Measurements from ENCODE around the gene TMEM270. TPM values are rescaled to one million over a fixed set of nuclear protein-coding genes. Genes with fewer than 3 reads are reported as not detected.

Gene TMEM270
- total and polyA plus RNA-seq, 5 donors from 2014 or later = 0.34 TPM; not detected in 4

DNA sequence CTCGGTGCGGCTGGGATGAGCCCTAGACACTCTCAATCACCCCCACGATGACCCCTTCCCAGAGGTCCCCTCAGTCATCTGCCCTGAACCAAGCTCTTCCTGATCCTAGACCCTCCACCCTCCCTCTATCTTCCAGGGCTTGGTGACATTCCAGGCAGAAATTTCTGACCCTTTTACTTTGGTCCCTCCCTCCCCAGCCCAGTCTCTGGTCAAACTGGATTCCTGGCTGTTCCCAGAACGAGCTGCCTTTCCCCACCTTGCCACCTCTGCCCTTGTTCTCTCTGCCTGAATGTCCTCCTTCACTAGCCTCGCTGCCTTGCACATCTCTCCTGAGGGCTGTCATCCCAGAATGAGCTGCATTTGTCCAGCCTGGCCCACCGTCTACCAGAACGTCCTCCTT lies 31.5 kb upstream of the TMEM270 start:
- H3K4me3 Mint-ChIP-seq = peak overlapping the region in 1 of 4 donors; percentile 41
- DNase-seq (no peak), ATAC-seq (ENCODE audit: low read depth in 2 of 2) (no peak)
- Histone ChIP-seq H3K4me1 (ENCODE audit: control insufficient read depth, insufficient read depth, low read length, poor library complexity, severe bottlenecking) (peaks cover 26% of the 10 kb centered on the region), H3K4me3 (ENCODE audit: low read depth, low read length) (no peak overlapping the region), H3K9me3 (ENCODE audit: control insufficient read depth in 2 of 2, low read length in 2 of 2) (no peaks in the 10 kb centered on the region), H3K27me3 (ENCODE audit: control insufficient read depth, insufficient read depth, low read length) (no peaks in the 10 kb centered on the region), H3K36me3 (ENCODE audit: control insufficient read depth, insufficient read depth, low read length) (no peaks in the 10 kb centered on the region), H3K27ac (ENCODE audit: insufficient read depth, low read length, poor library complexity, severe bottlenecking) (no peak overlapping the region)
- H3K27me3 Mint-ChIP-seq = peaks cover 5% of the 10 kb centered on the region
- H3K27ac Mint-ChIP-seq = peak overlapping the region; percentile 15 to 89 (median 35)
- H3K36me3 Mint-ChIP-seq = no peaks in the 10 kb centered on the region
- peaks cover 0 to 2% (median 0%) of the 10 kb centered on the region in 7 donors for H3K9me3 Mint-ChIP-seq
- peaks cover 14 to 40% (median 29%) of the 10 kb centered on the region in 4 donors for H3K4me1 Mint-ChIP-seq

DNA sequence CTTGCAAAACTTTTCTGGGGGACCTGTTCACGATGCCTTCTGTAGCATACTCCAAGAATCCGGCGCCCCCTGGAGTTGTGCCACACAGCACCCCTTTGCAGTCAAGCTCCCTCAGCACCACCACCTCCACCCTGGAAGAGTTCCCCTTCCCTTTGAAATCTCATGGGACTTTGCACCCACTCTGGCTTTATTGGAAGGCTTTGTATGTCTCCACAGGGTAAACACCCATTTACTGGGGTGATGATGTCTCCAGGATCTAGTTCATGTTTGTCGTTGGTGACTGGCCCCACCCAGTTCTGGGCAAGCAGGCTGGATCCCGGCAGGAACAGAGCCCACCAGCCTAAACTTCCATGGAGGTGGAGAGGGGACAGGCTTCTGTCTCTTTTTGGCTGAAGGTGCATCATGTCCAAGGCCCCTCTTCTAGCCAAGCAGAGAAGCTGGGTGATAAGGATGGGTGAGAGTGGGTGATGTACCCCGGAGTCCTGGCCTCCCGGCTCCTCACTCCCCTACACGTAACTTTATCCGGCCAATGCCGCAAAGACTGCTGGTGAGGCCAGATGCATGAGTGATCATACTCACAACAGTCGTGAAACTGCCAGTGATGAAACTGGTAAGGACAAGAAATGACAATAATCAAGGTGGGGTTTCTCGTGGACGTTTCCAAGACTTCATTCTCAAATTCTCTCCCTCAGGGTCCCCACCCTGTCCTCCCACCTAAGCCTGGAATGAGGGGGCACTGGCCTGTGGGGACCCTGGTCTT lies 30.9 kb upstream of the TMEM270 start:
- no peak overlapping the region for H3K27ac ChIP-seq (ENCODE audit: insufficient read depth, low read length, poor library complexity, severe bottlenecking)
- Mint-ChIP-seq H3K9me3 (peaks cover 0 to 2% (median 0%) of the 10 kb centered on the region in 7 donors), H3K4me3 (peak overlapping the region in 2 of 4 donors; percentile 38 to 41), H3K36me3 (no peaks in the 10 kb centered on the region), H3K4me1 (peaks cover 14 to 40% (median 27%) of the 10 kb centered on the region in 4 donors), H3K27me3 (peaks cover 4% of the 10 kb centered on the region), H3K27ac (peak overlapping the region; percentile 15 to 89 (median 35))
- DNase-seq = no peak
- H3K36me3 ChIP-seq (ENCODE audit: control insufficient read depth, insufficient read depth, low read length) = no peaks in the 10 kb centered on the region
- no peak overlapping the region for H3K4me3 ChIP-seq (ENCODE audit: low read depth, low read length)
- no peaks in the 10 kb centered on the region for H3K27me3 ChIP-seq (ENCODE audit: control insufficient read depth, insufficient read depth, low read length)
- no peak for ATAC-seq (ENCODE audit: low read depth in 2 of 2)
- peaks cover 26% of the 10 kb centered on the region for H3K4me1 ChIP-seq (ENCODE audit: control insufficient read depth, insufficient read depth, low read length, poor library complexity, severe bottlenecking)
- H3K9me3 ChIP-seq (ENCODE audit: control insufficient read depth in 2 of 2, low read length in 2 of 2) = no peaks in the 10 kb centered on the region

DNA sequence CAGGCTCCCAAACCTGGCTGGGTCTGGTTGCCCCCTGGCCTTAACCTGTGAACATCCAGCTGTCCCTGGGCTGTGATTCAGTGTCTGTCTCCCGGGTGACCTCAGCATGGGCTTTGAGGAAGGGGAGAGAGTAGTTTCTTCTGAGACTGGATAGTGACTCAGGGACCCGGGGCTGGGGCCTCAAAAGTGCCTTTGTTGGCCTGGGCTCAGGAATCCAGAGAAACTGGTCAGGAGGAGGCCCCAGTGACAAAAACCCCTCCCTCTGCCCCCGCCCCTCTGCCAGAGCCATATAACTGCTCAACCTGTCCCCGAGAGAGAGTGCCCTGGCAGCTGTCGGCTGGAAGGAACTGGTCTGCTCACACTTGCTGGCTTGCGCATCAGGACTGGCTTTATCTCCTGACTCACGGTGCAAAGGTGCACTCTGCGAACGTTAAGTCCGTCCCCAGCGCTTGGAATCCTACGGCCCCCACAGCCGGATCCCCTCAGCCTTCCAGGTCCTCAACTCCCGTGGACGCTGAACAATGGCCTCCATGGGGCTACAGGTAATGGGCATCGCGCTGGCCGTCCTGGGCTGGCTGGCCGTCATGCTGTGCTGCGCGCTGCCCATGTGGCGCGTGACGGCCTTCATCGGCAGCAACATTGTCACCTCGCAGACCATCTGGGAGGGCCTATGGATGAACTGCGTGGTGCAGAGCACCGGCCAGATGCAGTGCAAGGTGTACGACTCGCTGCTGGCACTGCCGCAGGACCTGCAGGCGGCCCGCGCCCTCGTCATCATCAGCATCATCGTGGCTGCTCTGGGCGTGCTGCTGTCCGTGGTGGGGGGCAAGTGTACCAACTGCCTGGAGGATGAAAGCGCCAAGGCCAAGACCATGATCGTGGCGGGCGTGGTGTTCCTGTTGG lies 30.0 kb upstream of the TMEM270 start, which contains the start of gene CLDN4:
Gene CLDN4, plus strand, starts transcription at position 316 of the 903 bp plus-strand sequence. Its CDS starts 206 bp downstream, at position 522.
- peak within 1 kb of the TSS in 2 of 3 donors; percentile 35 to 89 for H3K27ac Mint-ChIP-seq
- DNase-seq (no peak), ATAC-seq (ENCODE audit: low read depth in 2 of 2) (no peak)
- peaks cover 0 to 2% (median 0%) of the 10 kb centered on the region in 7 donors for H3K9me3 Mint-ChIP-seq
- H3K27me3 Mint-ChIP-seq = no peaks in the 10 kb centered on the region
- H3K4me1 Mint-ChIP-seq = peaks cover 14 to 38% (median 27%) of the 10 kb centered on the region in 4 donors
- H3K9me3 ChIP-seq (ENCODE audit: control insufficient read depth in 2 of 2, low read length in 2 of 2) = no peaks in the 10 kb centered on the region
- H3K36me3 Mint-ChIP-seq = no peaks in the 10 kb centered on the region
- peak within 1 kb of the TSS in 2 of 4 donors; percentile 38 to 41 for H3K4me3 Mint-ChIP-seq
- H3K27ac ChIP-seq (ENCODE audit: insufficient read depth, low read length, poor library complexity, severe bottlenecking) = no peak within 1 kb of the TSS
- no peaks in the 10 kb centered on the region for H3K36me3 ChIP-seq (ENCODE audit: control insufficient read depth, insufficient read depth, low read length)
- H3K27me3 ChIP-seq (ENCODE audit: control insufficient read depth, insufficient read depth, low read length) = no peaks in the 10 kb centered on the region
- H3K4me3 ChIP-seq (ENCODE audit: low read depth, low read length) = no peak within 1 kb of the TSS
- peaks cover 26% of the 10 kb centered on the region for H3K4me1 ChIP-seq (ENCODE audit: control insufficient read depth, insufficient read depth, low read length, poor library complexity, severe bottlenecking)

DNA sequence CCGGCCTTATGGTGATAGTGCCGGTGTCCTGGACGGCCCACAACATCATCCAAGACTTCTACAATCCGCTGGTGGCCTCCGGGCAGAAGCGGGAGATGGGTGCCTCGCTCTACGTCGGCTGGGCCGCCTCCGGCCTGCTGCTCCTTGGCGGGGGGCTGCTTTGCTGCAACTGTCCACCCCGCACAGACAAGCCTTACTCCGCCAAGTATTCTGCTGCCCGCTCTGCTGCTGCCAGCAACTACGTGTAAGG lies 29.4 kb upstream of the TMEM270 start:
- Mint-ChIP-seq H3K9me3 (peaks cover 0 to 2% (median 0%) of the 10 kb centered on the region in 7 donors), H3K4me3 (no peak overlapping the region), H3K27ac (peak overlapping the region in 1 of 3 donors; percentile 83), H3K4me1 (peaks cover 14 to 34% (median 25%) of the 10 kb centered on the region in 4 donors), H3K27me3 (no peaks in the 10 kb centered on the region), H3K36me3 (no peaks in the 10 kb centered on the region)
- ATAC-seq (ENCODE audit: low read depth in 2 of 2) (no peak), DNase-seq (no peak)
- Histone ChIP-seq H3K27ac (ENCODE audit: insufficient read depth, low read length, poor library complexity, severe bottlenecking) (no peak overlapping the region), H3K27me3 (ENCODE audit: control insufficient read depth, insufficient read depth, low read length) (no peaks in the 10 kb centered on the region), H3K4me1 (ENCODE audit: control insufficient read depth, insufficient read depth, low read length, poor library complexity, severe bottlenecking) (peaks cover 24% of the 10 kb centered on the region), H3K36me3 (ENCODE audit: control insufficient read depth, insufficient read depth, low read length) (no peaks in the 10 kb centered on the region), H3K9me3 (ENCODE audit: control insufficient read depth in 2 of 2, low read length in 2 of 2) (no peaks in the 10 kb centered on the region), H3K4me3 (ENCODE audit: low read depth, low read length) (no peak overlapping the region)

DNA sequence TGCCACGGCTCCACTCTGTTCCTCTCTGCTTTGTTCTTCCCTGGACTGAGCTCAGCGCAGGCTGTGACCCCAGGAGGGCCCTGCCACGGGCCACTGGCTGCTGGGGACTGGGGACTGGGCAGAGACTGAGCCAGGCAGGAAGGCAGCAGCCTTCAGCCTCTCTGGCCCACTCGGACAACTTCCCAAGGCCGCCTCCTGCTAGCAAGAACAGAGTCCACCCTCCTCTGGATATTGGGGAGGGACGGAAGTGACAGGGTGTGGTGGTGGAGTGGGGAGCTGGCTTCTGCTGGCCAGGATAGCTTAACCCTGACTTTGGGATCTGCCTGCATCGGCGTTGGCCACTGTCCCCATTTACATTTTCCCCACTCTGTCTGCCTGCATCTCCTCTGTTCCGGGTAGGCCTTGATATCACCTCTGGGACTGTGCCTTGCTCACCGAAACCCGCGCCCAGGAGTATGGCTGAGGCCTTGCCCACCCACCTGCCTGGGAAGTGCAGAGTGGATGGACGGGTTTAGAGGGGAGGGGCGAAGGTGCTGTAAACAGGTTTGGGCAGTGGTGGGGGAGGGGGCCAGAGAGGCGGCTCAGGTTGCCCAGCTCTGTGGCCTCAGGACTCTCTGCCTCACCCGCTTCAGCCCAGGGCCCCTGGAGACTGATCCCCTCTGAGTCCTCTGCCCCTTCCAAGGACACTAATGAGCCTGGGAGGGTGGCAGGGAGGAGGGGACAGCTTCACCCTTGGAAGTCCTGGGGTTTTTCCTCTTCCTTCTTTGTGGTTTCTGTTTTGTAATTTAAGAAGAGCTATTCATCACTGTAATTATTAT lies 28.9 kb upstream of the TMEM270 start:
- DNase-seq = no peak
- Mint-ChIP-seq H3K36me3 (no peaks in the 10 kb centered on the region), H3K4me3 (no peak overlapping the region), H3K9me3 (peaks cover 0 to 2% (median 0%) of the 10 kb centered on the region in 7 donors), H3K4me1 (peaks cover 11 to 28% (median 20%) of the 10 kb centered on the region in 4 donors), H3K27me3 (no peaks in the 10 kb centered on the region), H3K27ac (peak overlapping the region in 1 of 3 donors; percentile 83)
- Histone ChIP-seq H3K9me3 (ENCODE audit: control insufficient read depth in 2 of 2, low read length in 2 of 2) (no peaks in the 10 kb centered on the region), H3K36me3 (ENCODE audit: control insufficient read depth, insufficient read depth, low read length) (no peaks in the 10 kb centered on the region), H3K27me3 (ENCODE audit: control insufficient read depth, insufficient read depth, low read length) (no peaks in the 10 kb centered on the region), H3K27ac (ENCODE audit: insufficient read depth, low read length, poor library complexity, severe bottlenecking) (no peak overlapping the region), H3K4me3 (ENCODE audit: low read depth, low read length) (no peak overlapping the region), H3K4me1 (ENCODE audit: control insufficient read depth, insufficient read depth, low read length, poor library complexity, severe bottlenecking) (peaks cover 18% of the 10 kb centered on the region)
- no peak for ATAC-seq (ENCODE audit: low read depth in 2 of 2)

DNA sequence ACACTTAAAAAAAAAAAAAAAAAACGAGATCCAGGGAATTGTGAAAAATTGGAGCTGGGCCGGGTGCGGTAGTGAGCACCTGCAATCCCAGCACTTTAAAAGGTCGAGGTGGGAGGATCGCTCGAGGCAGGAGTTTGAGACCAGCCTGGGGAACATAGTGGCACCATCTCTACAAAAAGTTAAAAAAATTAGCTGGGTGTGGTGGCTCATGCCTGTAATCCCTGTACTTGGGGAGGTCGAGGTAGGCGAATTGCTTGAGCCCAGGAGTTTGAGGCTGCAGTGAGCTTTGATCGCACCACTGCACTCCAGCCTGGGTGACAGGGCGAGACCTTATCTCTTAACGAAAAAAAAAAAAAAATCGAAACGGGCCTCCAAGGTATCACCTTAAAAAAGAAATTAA lies 28.2 kb upstream of the TMEM270 start:
- H3K9me3 ChIP-seq (ENCODE audit: control insufficient read depth in 2 of 2, low read length in 2 of 2) = no peaks in the 10 kb centered on the region
- no peak overlapping the region for H3K4me3 ChIP-seq (ENCODE audit: low read depth, low read length)
- no peak overlapping the region for H3K27ac ChIP-seq (ENCODE audit: insufficient read depth, low read length, poor library complexity, severe bottlenecking)
- Mint-ChIP-seq H3K9me3 (peaks cover 0 to 2% (median 0%) of the 10 kb centered on the region in 7 donors), H3K4me3 (no peak overlapping the region), H3K27me3 (no peaks in the 10 kb centered on the region), H3K36me3 (no peaks in the 10 kb centered on the region), H3K27ac (no peak overlapping the region), H3K4me1 (peaks cover 5 to 21% (median 14%) of the 10 kb centered on the region in 4 donors)
- H3K36me3 ChIP-seq (ENCODE audit: control insufficient read depth, insufficient read depth, low read length) = no peaks in the 10 kb centered on the region
- H3K27me3 ChIP-seq (ENCODE audit: control insufficient read depth, insufficient read depth, low read length) = no peaks in the 10 kb centered on the region
- H3K4me1 ChIP-seq (ENCODE audit: control insufficient read depth, insufficient read depth, low read length, poor library complexity, severe bottlenecking) = peaks cover 11% of the 10 kb centered on the region
- DNase-seq = no peak
- ATAC-seq (ENCODE audit: low read depth in 2 of 2) = no peak

DNA sequence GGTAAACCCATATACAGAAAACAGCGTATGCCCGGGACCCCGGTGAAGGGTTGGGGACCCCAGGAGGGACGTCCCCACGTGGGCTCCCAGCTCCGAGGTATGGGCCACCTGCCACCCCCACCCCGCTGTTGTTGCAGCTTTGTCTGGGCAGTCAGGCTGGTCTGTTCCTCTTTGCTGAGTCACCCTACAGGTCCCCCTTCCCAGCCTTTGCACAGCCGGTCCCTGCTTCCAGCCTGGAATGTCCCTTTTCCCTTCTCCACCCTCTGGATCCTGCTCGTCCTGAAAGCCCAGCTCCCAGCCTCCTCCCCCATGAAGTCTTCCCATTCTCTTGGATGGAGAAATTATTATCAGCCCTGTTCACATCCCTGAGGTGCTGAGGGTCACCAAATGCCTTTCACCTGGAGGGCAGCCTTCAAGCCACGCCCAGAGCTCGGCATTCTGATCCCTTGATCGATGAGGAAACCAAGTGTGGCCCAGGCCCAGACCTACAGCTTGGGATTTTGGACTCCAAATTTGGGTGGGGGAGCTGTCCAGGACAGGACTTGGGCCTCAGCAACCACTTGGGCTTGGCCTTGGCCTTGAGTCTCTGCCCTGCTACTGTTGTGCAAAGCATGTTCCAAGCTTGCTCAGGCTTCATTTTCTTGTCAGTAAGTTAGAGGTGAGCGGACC lies 27.6 kb upstream of the TMEM270 start:
- H3K27me3 Mint-ChIP-seq = no peaks in the 10 kb centered on the region
- no peak for DNase-seq
- Histone ChIP-seq H3K27ac (ENCODE audit: insufficient read depth, low read length, poor library complexity, severe bottlenecking) (no peak overlapping the region), H3K27me3 (ENCODE audit: control insufficient read depth, insufficient read depth, low read length) (no peaks in the 10 kb centered on the region), H3K9me3 (ENCODE audit: control insufficient read depth in 2 of 2, low read length in 2 of 2) (no peaks in the 10 kb centered on the region), H3K4me1 (ENCODE audit: control insufficient read depth, insufficient read depth, low read length, poor library complexity, severe bottlenecking) (peaks cover 6% of the 10 kb centered on the region), H3K4me3 (ENCODE audit: low read depth, low read length) (no peak overlapping the region), H3K36me3 (ENCODE audit: control insufficient read depth, insufficient read depth, low read length) (no peaks in the 10 kb centered on the region)
- no peak overlapping the region for H3K27ac Mint-ChIP-seq
- no peak for ATAC-seq (ENCODE audit: low read depth in 2 of 2)
- H3K36me3 Mint-ChIP-seq = no peaks in the 10 kb centered on the region
- H3K4me3 Mint-ChIP-seq = no peak overlapping the region
- peaks cover 1 to 16% (median 10%) of the 10 kb centered on the region in 4 donors for H3K4me1 Mint-ChIP-seq
- H3K9me3 Mint-ChIP-seq = peaks cover 0 to 2% (median 0%) of the 10 kb centered on the region in 7 donors
